ENCODE measurements around the gene PDZRN4.

PDZRN4 gene

GRCh38 chr12:41532072-41532471, 344.0 kb downstream of the PDZRN4 start:
- Histone ChIP-seq H3K36me3 (ENCODE audit: insufficient read depth, low read length) (no peaks in the 10 kb centered on the region), H3K9ac (ENCODE audit: low read depth, low read length, poor library complexity, severe bottlenecking) (no peak overlapping the region), H3K9me3 (ENCODE audit: insufficient read depth, low read depth, low read length) (no peaks in the 10 kb centered on the region), H3K27me3 (ENCODE audit: insufficient read depth, low read length, poor library complexity, severe bottlenecking) (no peaks in the 10 kb centered on the region), H3K79me2 (ENCODE audit: insufficient read depth, low read length) (no peaks in the 10 kb centered on the region), H3K4me3 (ENCODE audit: low read length, poor library complexity, severe bottlenecking) (no peak overlapping the region), H4K20me1 (ENCODE audit: insufficient read depth, low read length, poor library complexity, severe bottlenecking) (no peaks in the 10 kb centered on the region), H3K4me1 (ENCODE audit: insufficient read depth, low read length, poor library complexity, severe bottlenecking) (peaks cover 23% of the 10 kb centered on the region), H3F3A (ENCODE audit: low read depth) (no peaks in the 10 kb centered on the region), H3K4me2 (ENCODE audit: low read depth, low read length, poor library complexity, severe bottlenecking) (no peak overlapping the region), H2AFZ (ENCODE audit: low read length) (no peak overlapping the region), H3K9me2 (replicated peaks; ENCODE audit: low read depth, low read length) (no peaks in the 10 kb centered on the region)
- TF ChIP-seq CTCF (conservative IDR thresholded peaks at IDR 0.05; ENCODE audit: low read length): no peak
- no peak for TF ChIP-seq EZH2phosphoT487 (IDR thresholded peaks at IDR 0.05; ENCODE audit: borderline replicate concordance)

- H3K4me3 ChIP-seq (ENCODE audit: low read length, poor library complexity, severe bottlenecking): no peak overlapping the region
- H2AFZ ChIP-seq (ENCODE audit: low read length): no peak overlapping the region
- H3K9me3 ChIP-seq (ENCODE audit: insufficient read depth, low read depth, low read length): no peaks in the 10 kb centered on the region
- H3K9ac ChIP-seq (ENCODE audit: low read depth, low read length, poor library complexity, severe bottlenecking): no peak overlapping the region
- no peaks in the 10 kb centered on the region for H3K36me3 ChIP-seq (ENCODE audit: insufficient read depth, low read length)
- TF ChIP-seq CTCF (conservative IDR thresholded peaks at IDR 0.05; ENCODE audit: low read length) (no peak), EZH2phosphoT487 (IDR thresholded peaks at IDR 0.05; ENCODE audit: borderline replicate concordance) (no peak)
- H4K20me1 ChIP-seq (ENCODE audit: insufficient read depth, low read length, poor library complexity, severe bottlenecking): no peaks in the 10 kb centered on the region
- no peaks in the 10 kb centered on the region for H3K79me2 ChIP-seq (ENCODE audit: insufficient read depth, low read length)
- H3F3A ChIP-seq (ENCODE audit: low read depth): no peaks in the 10 kb centered on the region
- no peaks in the 10 kb centered on the region for H3K27me3 ChIP-seq (ENCODE audit: insufficient read depth, low read length, poor library complexity, severe bottlenecking)
- no peak overlapping the region for H3K4me2 ChIP-seq (ENCODE audit: low read depth, low read length, poor library complexity, severe bottlenecking)
- peaks cover 12% of the 10 kb centered on the region for H3K4me1 ChIP-seq (ENCODE audit: insufficient read depth, low read length, poor library complexity, severe bottlenecking)
- no peaks in the 10 kb centered on the region for H3K9me2 ChIP-seq (replicated peaks; ENCODE audit: low read depth, low read length)
Measured at GRCh38 chr12:41536813-41537490, 348.8 kb downstream of the PDZRN4 start.

- H4K20me1 ChIP-seq (ENCODE audit: insufficient read depth, low read length, poor library complexity, severe bottlenecking): no peaks in the 10 kb centered on the region
- peaks cover 12% of the 10 kb centered on the region for H3K4me1 ChIP-seq (ENCODE audit: insufficient read depth, low read length, poor library complexity, severe bottlenecking)
- no peaks in the 10 kb centered on the region for H3K79me2 ChIP-seq (ENCODE audit: insufficient read depth, low read length)
- H2AFZ ChIP-seq (ENCODE audit: low read length): no peak overlapping the region
- no peak overlapping the region for H3K4me3 ChIP-seq (ENCODE audit: low read length, poor library complexity, severe bottlenecking)
- H3K36me3 ChIP-seq (ENCODE audit: insufficient read depth, low read length): no peaks in the 10 kb centered on the region
- H3K27me3 ChIP-seq (ENCODE audit: insufficient read depth, low read length, poor library complexity, severe bottlenecking): no peaks in the 10 kb centered on the region
- H3K9me2 ChIP-seq (replicated peaks; ENCODE audit: low read depth, low read length): no peaks in the 10 kb centered on the region
- H3K9ac ChIP-seq (ENCODE audit: low read depth, low read length, poor library complexity, severe bottlenecking): no peak overlapping the region
- H3K4me2 ChIP-seq (ENCODE audit: low read depth, low read length, poor library complexity, severe bottlenecking): no peak overlapping the region
- H3F3A ChIP-seq (ENCODE audit: low read depth): no peaks in the 10 kb centered on the region
- no peaks in the 10 kb centered on the region for H3K9me3 ChIP-seq (ENCODE audit: insufficient read depth, low read depth, low read length)
- no peak for TF ChIP-seq EZH2phosphoT487 (IDR thresholded peaks at IDR 0.05; ENCODE audit: borderline replicate concordance)
- TF ChIP-seq CTCF (conservative IDR thresholded peaks at IDR 0.05; ENCODE audit: low read length): no peak
Measured at GRCh38 chr12:41537522-41537921, 349.4 kb downstream of the PDZRN4 start.
